Measurements from ENCODE around the gene SLC6A3.

GRCh38 chr5:1468247-1468612, 23.0 kb upstream of the SLC6A3 start:
- TF ChIP-seq SIN3A (IDR thresholded peaks at IDR 0.05; ENCODE audit: borderline replicate concordance, insufficient read depth, low read length) = no peak
- no peak for TF ChIP-seq POLR2AphosphoS5 (IDR thresholded peaks at IDR 0.05; ENCODE audit: low read depth, low read length)
- TF ChIP-seq REST (IDR thresholded peaks at IDR 0.05; ENCODE audit: insufficient read depth in 1 of 2, low read depth in 2 of 2, low read length in 2 of 2) = no peak
